C4-2B (cell line): ENCODE measurements around the gene CTSD.

Experiments used
- H3K27ac ChIP-seq: fragments of 450-650 bp; 2 replicates; pipeline ENCODE4 v1.5.1; 2017
- CTCF ChIP-seq: fragments of 450-650 bp; conservative IDR thresholded peaks from 2 replicates; pipeline ENCODE4 v1.5.1; 2017; ENCODE audit warnings: mild to moderate bottlenecking
- ZFX ChIP-seq: fragments of 450-650 bp; IDR thresholded peaks from 2 replicates; pipeline ENCODE4 v1.6.1; 2017

CTSD gene

GRCh38 chr11:1730059-1730629 lies 33.6 kb downstream of the CTSD start:
- no peak overlapping the region for H3K27ac ChIP-seq
- TF ChIP-seq ZFX (no peak), CTCF (no peak)

GRCh38 chr11:1729692-1730011 lies 34.1 kb downstream of the CTSD start:
- TF ChIP-seq CTCF (no peak), ZFX (no peak)
- H3K27ac ChIP-seq = no peak overlapping the region

GRCh38 chr11:1728931-1729691 lies 34.6 kb downstream of the CTSD start:
- no peak for TF ChIP-seq CTCF
- no peak for TF ChIP-seq ZFX
- no peak overlapping the region for H3K27ac ChIP-seq

GRCh38 chr11:1728301-1728700 lies 35.4 kb downstream of the CTSD start:
- no peak overlapping the region for H3K27ac ChIP-seq
- TF ChIP-seq CTCF (no peak), ZFX (no peak)

- no peak overlapping the region for H3K27ac ChIP-seq
- no peak for TF ChIP-seq CTCF
- no peak for TF ChIP-seq ZFX
Observed at GRCh38 chr11:1727861-1728260, 35.9 kb downstream of the CTSD start.

- no peak overlapping the region for H3K27ac ChIP-seq
- no peak for TF ChIP-seq ZFX
- TF ChIP-seq CTCF = no peak
Observed at GRCh38 chr11:1727096-1727690, 36.5 kb downstream of the CTSD start.

- H3K27ac ChIP-seq = no peak overlapping the region
- no peak for TF ChIP-seq ZFX
- TF ChIP-seq CTCF = no peak
Observed at GRCh38 chr11:1719781-1720180, 43.9 kb downstream of the CTSD start.
